ENCODE measurements around the gene UBE2F.

Gene UBE2F

GRCh38 chr2:238003234-238004031 is 36.6 kb downstream of the UBE2F start:
- Histone ChIP-seq H3K36me3 (ENCODE audit: low read depth) (peaks cover 6% of the 10 kb centered on the region; the same call in 1 of the 2 replicates), H3K4me1 (ENCODE audit: insufficient read depth, poor library complexity, severe bottlenecking) (peaks cover 9% of the 10 kb centered on the region), H3K27ac (ENCODE audit: poor library complexity, severe bottlenecking) (no peak overlapping the region), H3K4me3 (ENCODE audit: severe bottlenecking) (no peak overlapping the region), H3K9me3 (ENCODE audit: severe bottlenecking) (no peaks in the 10 kb centered on the region), H3K27me3 (ENCODE audit: insufficient read depth, poor library complexity, severe bottlenecking) (no peaks in the 10 kb centered on the region)
- ATAC-seq (ENCODE audit: low read depth) (no peak), DNase-seq (ENCODE audit: low spot score) (no peak)
- no peak for TF ChIP-seq CTCF (IDR thresholded peaks at IDR 0.05; ENCODE audit: poor library complexity, severe bottlenecking)

GRCh38 chr2:238004077-238004830 is 37.4 kb downstream of the UBE2F start:
- TF ChIP-seq CTCF (IDR thresholded peaks at IDR 0.05; ENCODE audit: poor library complexity, severe bottlenecking), result no peak
- ATAC-seq (ENCODE audit: low read depth) (no peak), DNase-seq (ENCODE audit: low spot score) (no peak)
- Histone ChIP-seq H3K27ac (ENCODE audit: poor library complexity, severe bottlenecking) (no peak overlapping the region), H3K36me3 (ENCODE audit: low read depth) (peaks cover 6% of the 10 kb centered on the region; the same call in 1 of the 2 replicates), H3K27me3 (ENCODE audit: insufficient read depth, poor library complexity, severe bottlenecking) (no peaks in the 10 kb centered on the region), H3K9me3 (ENCODE audit: severe bottlenecking) (no peaks in the 10 kb centered on the region), H3K4me3 (ENCODE audit: severe bottlenecking) (no peak overlapping the region), H3K4me1 (ENCODE audit: insufficient read depth, poor library complexity, severe bottlenecking) (peaks cover 9% of the 10 kb centered on the region)

GRCh38 chr2:238005528-238005927 is 38.7 kb downstream of the UBE2F start:
- DNase-seq (ENCODE audit: low spot score) (no peak), ATAC-seq (ENCODE audit: low read depth) (peak; percentile 65; the same call in 1 of the 3 replicates)
- H3K36me3 ChIP-seq (ENCODE audit: low read depth), result peaks cover 6% of the 10 kb centered on the region; the same call in 1 of the 2 replicates
- no peaks in the 10 kb centered on the region for H3K9me3 ChIP-seq (ENCODE audit: severe bottlenecking)
- H3K4me1 ChIP-seq (ENCODE audit: insufficient read depth, poor library complexity, severe bottlenecking), result peaks cover 9% of the 10 kb centered on the region
- H3K27me3 ChIP-seq (ENCODE audit: insufficient read depth, poor library complexity, severe bottlenecking), result no peaks in the 10 kb centered on the region
- no peak overlapping the region for H3K27ac ChIP-seq (ENCODE audit: poor library complexity, severe bottlenecking)
- no peak for TF ChIP-seq CTCF (IDR thresholded peaks at IDR 0.05; ENCODE audit: poor library complexity, severe bottlenecking)
- no peak overlapping the region for H3K4me3 ChIP-seq (ENCODE audit: severe bottlenecking)

- Histone ChIP-seq H3K4me1 (ENCODE audit: insufficient read depth, poor library complexity, severe bottlenecking) (peaks cover 9% of the 10 kb centered on the region), H3K27ac (ENCODE audit: poor library complexity, severe bottlenecking) (no peak overlapping the region), H3K27me3 (ENCODE audit: insufficient read depth, poor library complexity, severe bottlenecking) (no peaks in the 10 kb centered on the region), H3K36me3 (ENCODE audit: low read depth) (0 out of 2 replicates have a peak, but pooled peaks cover 6% of the 10 kb centered on the region), H3K9me3 (ENCODE audit: severe bottlenecking) (no peaks in the 10 kb centered on the region), H3K4me3 (ENCODE audit: severe bottlenecking) (no peak overlapping the region)
- ATAC-seq (ENCODE audit: low read depth) (no peak), DNase-seq (ENCODE audit: low spot score) (no peak)
- TF ChIP-seq CTCF (IDR thresholded peaks at IDR 0.05; ENCODE audit: poor library complexity, severe bottlenecking), result no peak
Observed at GRCh38 chr2:238006510-238006909, 39.7 kb downstream of the UBE2F start.

All from RWPE2 (cell line).